ENCODE measurements around the gene EWSR1.

DNA sequence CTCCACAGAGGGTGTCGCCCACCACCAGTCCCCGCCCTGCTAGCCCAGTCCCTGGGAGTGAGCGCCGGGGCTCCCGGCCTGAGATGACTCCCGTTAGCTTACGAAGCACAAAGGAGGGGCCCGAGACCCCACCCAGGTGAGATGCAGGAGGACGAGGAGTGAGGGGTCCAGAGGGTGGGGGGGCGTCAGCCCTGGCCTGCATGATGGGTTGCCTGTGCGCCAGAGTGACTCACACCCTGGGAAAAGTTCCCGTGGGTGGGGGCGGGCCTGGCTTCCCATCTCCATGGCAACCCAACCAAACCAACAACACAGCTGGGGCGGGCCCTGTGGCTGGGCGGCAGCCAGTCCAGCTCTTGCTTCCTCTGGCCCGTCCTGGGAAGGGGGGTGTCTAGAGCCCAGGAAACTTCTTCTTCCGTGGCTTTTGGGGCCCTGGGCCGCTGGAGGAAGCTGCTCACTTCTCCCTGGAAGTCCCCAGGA, 42.8 kb downstream of the EWSR1 start:
- TF ChIP-seq, protein P1, sequence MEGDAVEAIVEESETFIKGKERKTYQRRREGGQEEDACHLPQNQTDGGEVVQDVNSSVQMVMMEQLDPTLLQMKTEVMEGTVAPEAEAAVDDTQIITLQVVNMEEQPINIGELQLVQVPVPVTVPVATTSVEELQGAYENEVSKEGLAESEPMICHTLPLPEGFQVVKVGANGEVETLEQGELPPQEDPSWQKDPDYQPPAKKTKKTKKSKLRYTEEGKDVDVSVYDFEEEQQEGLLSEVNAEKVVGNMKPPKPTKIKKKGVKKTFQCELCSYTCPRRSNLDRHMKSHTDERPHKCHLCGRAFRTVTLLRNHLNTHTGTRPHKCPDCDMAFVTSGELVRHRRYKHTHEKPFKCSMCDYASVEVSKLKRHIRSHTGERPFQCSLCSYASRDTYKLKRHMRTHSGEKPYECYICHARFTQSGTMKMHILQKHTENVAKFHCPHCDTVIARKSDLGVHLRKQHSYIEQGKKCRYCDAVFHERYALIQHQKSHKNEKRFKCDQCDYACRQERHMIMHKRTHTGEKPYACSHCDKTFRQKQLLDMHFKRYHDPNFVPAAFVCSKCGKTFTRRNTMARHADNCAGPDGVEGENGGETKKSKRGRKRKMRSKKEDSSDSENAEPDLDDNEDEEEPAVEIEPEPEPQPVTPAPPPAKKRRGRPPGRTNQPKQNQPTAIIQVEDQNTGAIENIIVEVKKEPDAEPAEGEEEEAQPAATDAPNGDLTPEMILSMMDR (IDR thresholded peaks at IDR 0.05; ENCODE audit: borderline replicate concordance, extremely low read depth, low read length, poor library complexity, severe bottlenecking), result no peak
- no peak for TF ChIP-seq EZH2 (IDR thresholded peaks at IDR 0.05; ENCODE audit: borderline replicate concordance, low read depth, low read length, severe bottlenecking)

All from DND-41 (cell line).